HepG2 (cell line): ENCODE measurements around the gene COMP. TPM values are rescaled to one million over a fixed set of nuclear protein-coding genes. Genes with fewer than 3 reads are reported as not detected.

Experiments used
- CCDC6 ChIP-seq: sonication (generic); formaldehyde crosslinking; IDR thresholded peaks from 2 replicates; pipeline ENCODE4 v1.8.1; 2022; ENCODE audit warnings: mild to moderate bottlenecking, missing genetic modification reagents, moderate library complexity
- EEA1 ChIP-seq: sonication (generic); formaldehyde crosslinking; IDR thresholded peaks from 2 replicates; pipeline ENCODE4 v1.5.1; 2020; ENCODE audit warnings: mild to moderate bottlenecking, missing genetic modification reagents, borderline replicate concordance
- EHMT2 ChIP-seq: fragments of 200-600 bp; sonication (generic); IDR thresholded peaks from 2 replicates; pipeline ENCODE4 v1.7.0; 2017; ENCODE audit warnings: antibody characterized with exemption, low read depth, low read length, borderline replicate concordance
- HDAC6 ChIP-seq: fragments of 200-600 bp; sonication (generic); IDR thresholded peaks from 2 replicates; pipeline ENCODE4 v1.7.0; 2017; ENCODE audit warnings: mild to moderate bottlenecking, antibody characterized with exemption, low read length, low read depth
- HNRNPLL ChIP-seq: fragments of 200-400 bp; formaldehyde crosslinking; IDR thresholded peaks from 2 replicates; pipeline ENCODE4 v1.6.1; 2017; ENCODE audit warnings: mild to moderate bottlenecking, low read depth, low read length; ENCODE audit not compliant: poor library complexity, severe bottlenecking
- IKZF4 ChIP-seq: sonication (generic); formaldehyde crosslinking; IDR thresholded peaks from 2 replicates; pipeline ENCODE4 v1.5.1; 2020; ENCODE audit warnings: borderline replicate concordance, mild to moderate bottlenecking, low read depth, missing genetic modification reagents; ENCODE audit errors: not compliant biosample characterization
- IRX3 ChIP-seq: sonication (generic); formaldehyde crosslinking; IDR thresholded peaks from 2 replicates; pipeline ENCODE4 v1.8.1; 2023; ENCODE audit warnings: mild to moderate bottlenecking, low read depth, missing genetic modification reagents, borderline replicate concordance
- POGZ ChIP-seq: sonication (generic); formaldehyde crosslinking; IDR thresholded peaks from 2 replicates; pipeline ENCODE4 v1.4.0; 2020; ENCODE audit warnings: mild to moderate bottlenecking, missing genetic modification reagents
- POLR2A ChIP-seq, 2 experiments: IDR thresholded peaks; 2 replicates each; pipeline ENCODE4 v1.6.1; 2011; ENCODE audit warnings: low read depth in 2 of 2, low read length in 2 of 2, mild to moderate bottlenecking in 1 of 2, moderate library complexity in 1 of 2; ENCODE audit not compliant: insufficient read depth in 1 of 2
- ZBED4 ChIP-seq: sonication (generic); formaldehyde crosslinking; IDR thresholded peaks from 2 replicates; pipeline ENCODE4 v1.4.0; 2020; ENCODE audit warnings: missing genetic modification reagents, borderline replicate concordance
- ZMAT5 ChIP-seq: sonication (generic); formaldehyde crosslinking; IDR thresholded peaks from 2 replicates; pipeline ENCODE4 v1.5.0; 2020; ENCODE audit warnings: mild to moderate bottlenecking, low read depth, missing genetic modification reagents, borderline replicate concordance
- ZNF281 ChIP-seq: sonication (generic); formaldehyde crosslinking; IDR thresholded peaks from 2 replicates; pipeline ENCODE4 v1.4.0; 2020; ENCODE audit warnings: missing genetic modification reagents, borderline replicate concordance
- ZNF556 ChIP-seq: sonication (generic); formaldehyde crosslinking; IDR thresholded peaks from 2 replicates; pipeline ENCODE4 v1.4.0; 2020; ENCODE audit warnings: mild to moderate bottlenecking, missing genetic modification reagents, borderline replicate concordance
- ZNF678 ChIP-seq: sonication (generic); formaldehyde crosslinking; IDR thresholded peaks from 2 replicates; pipeline ENCODE4 v1.4.0; 2020; ENCODE audit warnings: mild to moderate bottlenecking, missing genetic modification reagents
- polyA plus RNA-seq, 8 experiments: library from polyadenylated mRNA; depleted of rRNA in 3 of 8; stranded (reverse) in 7 of 8; unstranded in 1 of 8; fragments of >200 nt; fragmentation: Illumina TruSeq in 4 of 8; extraction: Trizol in 4 of 8; gene quantifications; 2 replicates each; pipeline versions ENCODE4 v1.2.1 to v1.2.3, GENCODE V29; 2011 to 2016; ENCODE audit warnings: low read depth in 4 of 8, missing spikeins in 1 of 8, mixed read lengths in 1 of 8; ENCODE audit not compliant: insufficient read depth in 1 of 8
- total RNA-seq, 5 experiments: library from RNA; depleted of rRNA; stranded (reverse); fragments of >200 nt; fragmentation: Illumina TruSeq; extraction: Trizol; gene quantifications; 2 replicates each; pipeline ENCODE4 v1.2.3, GENCODE V29; 2016; ENCODE audit warnings: low read depth in 1 of 5
- TF ChIP-seq, protein P1 (sequence below): sonication (generic); formaldehyde crosslinking; IDR thresholded peaks from 2 replicates; pipeline ENCODE4 v1.5.1; 2020; ENCODE audit warnings: missing genetic modification reagents, mild to moderate bottlenecking, borderline replicate concordance
- TF ChIP-seq, protein P2 (sequence below): sonication (generic); formaldehyde crosslinking; IDR thresholded peaks from 2 replicates; pipeline ENCODE4 v1.5.1; 2020; ENCODE audit warnings: mild to moderate bottlenecking, missing genetic modification reagents

The COMP gene
- total and polyA plus RNA-seq, 2 of the 13 experiments (the other 11 are each of a cell fraction or from before 2014, with no cell fraction given): 0.04 to 0.13 TPM

- TF ChIP-seq IRX3: peak; percentile 75; the same call in 1 of the 2 replicates
- TF ChIP-seq HNRNPLL: peak; percentile 64
- no peak for TF ChIP-seq ZNF556
- peak; percentile 54 to 88; a peak in 3 of 4 replicates for TF ChIP-seq POLR2A (IDR thresholded peaks at IDR 0.05; ENCODE audit: insufficient read depth in 1 of 2, low read depth in 2 of 2, low read length in 2 of 2)
- no peak for TF ChIP-seq ZBED4 (CRISPR knock-in tag)
- TF ChIP-seq POGZ: 0 out of 2 replicates have a peak, but pooled peaks have one; percentile 13
- peak; percentile 37; the same call in 1 of the 2 replicates for TF ChIP-seq EEA1 (CRISPR knock-in tag)
- TF ChIP-seq, protein P1, sequence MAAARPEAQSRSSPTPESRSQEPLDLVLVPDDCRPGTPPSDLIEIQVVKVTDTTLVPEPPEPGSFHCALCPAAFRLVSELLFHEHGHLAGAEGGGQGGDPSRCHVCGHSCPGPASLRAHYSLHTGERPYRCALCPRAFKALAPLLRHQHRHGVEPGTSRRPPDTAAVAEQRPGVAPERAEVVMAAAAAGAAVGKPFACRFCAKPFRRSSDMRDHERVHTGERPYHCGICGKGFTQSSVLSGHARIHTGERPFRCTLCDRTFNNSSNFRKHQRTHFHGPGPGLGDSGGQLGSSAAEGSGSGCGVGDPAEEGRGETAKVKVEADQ (CRISPR knock-in tag): peak; percentile 83; the same call in 1 of the 2 replicates
- peak; percentile 29; the same call in 1 of the 2 replicates for TF ChIP-seq ZNF281 (CRISPR knock-in tag)
- peak; percentile 71; the same call in 1 of the 2 replicates for TF ChIP-seq ZNF678 (CRISPR knock-in tag)
- TF ChIP-seq, protein P2, sequence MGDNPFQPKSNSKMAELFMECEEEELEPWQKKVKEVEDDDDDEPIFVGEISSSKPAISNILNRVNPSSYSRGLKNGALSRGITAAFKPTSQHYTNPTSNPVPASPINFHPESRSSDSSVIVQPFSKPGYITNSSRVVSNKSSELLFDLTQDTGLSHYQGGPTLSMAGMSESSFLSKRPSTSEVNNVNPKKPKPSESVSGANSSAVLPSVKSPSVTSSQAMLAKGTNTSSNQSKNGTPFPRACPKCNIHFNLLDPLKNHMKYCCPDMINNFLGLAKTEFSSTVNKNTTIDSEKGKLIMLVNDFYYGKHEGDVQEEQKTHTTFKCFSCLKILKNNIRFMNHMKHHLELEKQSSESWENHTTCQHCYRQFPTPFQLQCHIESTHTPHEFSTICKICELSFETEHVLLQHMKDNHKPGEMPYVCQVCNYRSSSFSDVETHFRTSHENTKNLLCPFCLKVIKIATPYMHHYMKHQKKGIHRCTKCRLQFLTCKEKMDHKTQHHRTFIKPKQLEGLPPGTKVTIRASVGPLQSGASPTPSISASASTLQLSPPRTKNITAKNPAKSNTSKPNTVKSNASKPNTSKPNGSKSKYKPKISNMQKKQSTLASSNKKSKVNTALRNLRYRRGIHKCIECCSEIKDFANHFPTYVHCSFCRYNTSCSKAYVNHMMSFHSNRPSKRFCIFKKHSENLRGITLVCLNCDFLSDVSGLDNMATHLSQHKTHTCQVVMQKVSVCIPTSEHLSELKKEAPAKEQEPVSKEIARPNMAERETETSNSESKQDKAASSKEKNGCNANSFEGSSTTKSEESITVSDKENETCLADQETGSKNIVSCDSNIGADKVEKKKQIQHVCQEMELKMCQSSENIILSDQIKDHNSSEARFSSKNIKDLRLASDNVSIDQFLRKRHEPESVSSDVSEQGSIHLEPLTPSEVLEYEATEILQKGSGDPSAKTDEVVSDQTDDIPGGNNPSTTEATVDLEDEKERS: no peak
- TF ChIP-seq ZMAT5: no peak
- no peak for TF ChIP-seq HDAC6
- peak; percentile 90; the same call in 1 of the 2 replicates for TF ChIP-seq CCDC6 (CRISPR knock-in tag)
- no peak for TF ChIP-seq EHMT2
- peak; percentile 74 for TF ChIP-seq IKZF4
Measured at GRCh38 chr19:18831524-18832305, 40.6 kb upstream of the COMP start, which contains the start of gene UPF1 (continued).
